ENCODE measurements around the gene SCUBE1.

- TF ChIP-seq CTCF (conservative IDR thresholded peaks at IDR 0.05; ENCODE audit: low read depth in 2 of 2) (no peak), REST (IDR thresholded peaks at IDR 0.05; ENCODE audit: unreplicated experiment) (no peak), POLR2AphosphoS5 (IDR thresholded peaks at IDR 0.05; ENCODE audit: low read depth) (no peak)
Measured at GRCh38 chr22:43390166-43390565, 47.0 kb upstream of the SCUBE1 start.
